Epithelial cell of proximal tubule (primary cell): ENCODE measurements around the gene BABAM2. TPM values are rescaled to one million over a fixed set of nuclear protein-coding genes. Genes with fewer than 3 reads are reported as not detected.

Experiments
- DNase-seq: peaks from one replicate; pipeline ENCODE4 v3.0.0-alpha.2; 2011; ENCODE audit warnings: low read depth
- H3K4me3 ChIP-seq: 2 replicates; pipeline ENCODE4 v1.5.1; 2011; ENCODE audit warnings: low read depth, mild to moderate bottlenecking, low read length
- total RNA-seq: library from RNA; depleted of rRNA; stranded (reverse); fragments of >200 nt; gene quantifications from 2 replicates; pipeline ENCODE4 v1.2.3, GENCODE V29; 2015
- TF ChIP-seq, protein P1 (sequence below): conservative IDR thresholded peaks from 2 replicates; pipeline ENCODE4 v1.5.1; 2012; ENCODE audit warnings: low read depth, mild to moderate bottlenecking, low read length

The BABAM2 gene
- total RNA-seq, 1 donor from 2014 or later: 23.6 TPM

DNA sequence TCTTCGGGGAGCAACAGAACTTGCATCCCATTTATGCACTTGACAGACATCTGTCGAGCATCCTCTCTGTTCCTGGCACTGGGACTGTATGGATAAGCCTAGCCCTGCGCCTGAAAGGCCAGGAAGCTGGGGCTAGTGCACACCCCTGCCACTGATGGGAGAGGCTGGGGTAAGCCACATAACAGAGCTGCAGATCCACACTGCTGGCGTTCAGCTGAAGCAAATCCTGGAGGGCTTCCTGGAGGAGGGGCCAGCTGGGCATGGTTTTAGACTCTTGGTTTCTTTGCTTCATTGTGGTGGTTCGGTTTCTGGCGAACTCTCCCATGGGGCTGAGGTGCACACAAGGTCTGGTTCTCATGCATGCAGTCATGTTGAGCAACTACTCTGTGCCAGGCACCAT, 456.7 kb downstream of the BABAM2 start:
- TF ChIP-seq, protein P1, sequence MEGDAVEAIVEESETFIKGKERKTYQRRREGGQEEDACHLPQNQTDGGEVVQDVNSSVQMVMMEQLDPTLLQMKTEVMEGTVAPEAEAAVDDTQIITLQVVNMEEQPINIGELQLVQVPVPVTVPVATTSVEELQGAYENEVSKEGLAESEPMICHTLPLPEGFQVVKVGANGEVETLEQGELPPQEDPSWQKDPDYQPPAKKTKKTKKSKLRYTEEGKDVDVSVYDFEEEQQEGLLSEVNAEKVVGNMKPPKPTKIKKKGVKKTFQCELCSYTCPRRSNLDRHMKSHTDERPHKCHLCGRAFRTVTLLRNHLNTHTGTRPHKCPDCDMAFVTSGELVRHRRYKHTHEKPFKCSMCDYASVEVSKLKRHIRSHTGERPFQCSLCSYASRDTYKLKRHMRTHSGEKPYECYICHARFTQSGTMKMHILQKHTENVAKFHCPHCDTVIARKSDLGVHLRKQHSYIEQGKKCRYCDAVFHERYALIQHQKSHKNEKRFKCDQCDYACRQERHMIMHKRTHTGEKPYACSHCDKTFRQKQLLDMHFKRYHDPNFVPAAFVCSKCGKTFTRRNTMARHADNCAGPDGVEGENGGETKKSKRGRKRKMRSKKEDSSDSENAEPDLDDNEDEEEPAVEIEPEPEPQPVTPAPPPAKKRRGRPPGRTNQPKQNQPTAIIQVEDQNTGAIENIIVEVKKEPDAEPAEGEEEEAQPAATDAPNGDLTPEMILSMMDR: no peak
- H3K4me3 ChIP-seq: no peak overlapping the region
- DNase-seq: no peak

DNA sequence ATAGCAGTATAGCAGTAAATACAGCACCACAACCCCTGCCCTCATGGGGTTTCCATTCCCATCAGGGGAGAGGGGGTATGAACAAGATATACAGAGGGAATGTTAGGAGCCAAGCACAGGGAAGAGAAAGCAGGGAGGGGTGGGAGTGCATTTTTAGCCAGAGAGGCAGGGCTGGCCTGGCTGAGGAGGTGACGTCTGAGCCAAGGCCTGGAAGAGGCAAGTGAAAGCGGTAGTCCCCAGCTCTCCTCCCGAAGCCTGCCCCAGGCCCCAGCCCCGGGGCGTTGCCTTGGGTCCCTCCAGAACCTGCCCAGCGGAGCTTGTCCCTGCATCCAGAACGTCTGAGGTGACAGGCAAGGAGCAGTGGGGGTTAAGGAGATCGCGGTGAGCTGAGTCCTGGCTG, 457.1 kb downstream of the BABAM2 start:
- no peak for DNase-seq
- no peak overlapping the region for H3K4me3 ChIP-seq
- TF ChIP-seq, protein P1: no peak

DNA sequence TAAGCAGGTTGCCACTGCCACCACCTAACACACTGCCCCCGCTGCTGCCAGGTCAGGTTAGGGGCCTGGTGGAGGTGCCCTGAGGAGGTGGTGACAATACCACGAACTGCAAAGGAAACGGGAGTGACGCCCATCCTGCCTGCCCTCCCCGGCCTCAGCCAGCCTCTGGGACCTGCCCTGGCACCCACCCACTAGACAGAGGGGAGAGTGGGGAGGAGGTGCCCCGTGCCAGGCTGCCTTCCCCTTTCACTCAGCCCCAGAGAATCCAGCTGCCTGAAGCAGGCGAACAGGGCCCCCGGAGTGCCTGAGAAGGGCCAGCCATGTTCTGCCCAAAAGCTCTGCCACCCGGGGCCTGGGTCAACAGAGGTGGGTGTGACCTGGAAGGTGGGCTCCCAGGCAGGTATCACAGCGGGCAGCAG, 457.6 kb downstream of the BABAM2 start:
- TF ChIP-seq, protein P1: no peak
- DNase-seq: no peak
- no peak overlapping the region for H3K4me3 ChIP-seq

DNA sequence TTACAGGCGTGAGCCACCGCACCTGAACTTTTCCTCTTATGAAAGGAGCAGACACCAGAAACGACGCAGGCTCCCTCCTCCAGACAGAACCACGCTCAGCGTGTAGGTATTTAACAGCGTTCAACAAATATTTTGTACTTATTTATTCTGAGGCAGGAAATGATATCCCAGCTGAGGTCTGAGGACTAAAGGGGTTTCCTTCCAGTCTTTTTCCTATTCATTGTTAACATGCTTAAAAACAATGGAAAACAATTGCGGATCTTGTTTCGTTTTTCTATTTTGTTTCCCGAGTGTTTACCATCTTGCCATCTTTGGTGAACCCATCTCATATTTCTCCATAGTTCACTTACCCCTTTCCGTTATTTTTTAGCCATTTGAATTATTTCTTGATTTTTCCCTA, 458.4 kb downstream of the BABAM2 start:
- H3K4me3 ChIP-seq: no peak overlapping the region
- TF ChIP-seq, protein P1: no peak
- DNase-seq: no peak

DNA sequence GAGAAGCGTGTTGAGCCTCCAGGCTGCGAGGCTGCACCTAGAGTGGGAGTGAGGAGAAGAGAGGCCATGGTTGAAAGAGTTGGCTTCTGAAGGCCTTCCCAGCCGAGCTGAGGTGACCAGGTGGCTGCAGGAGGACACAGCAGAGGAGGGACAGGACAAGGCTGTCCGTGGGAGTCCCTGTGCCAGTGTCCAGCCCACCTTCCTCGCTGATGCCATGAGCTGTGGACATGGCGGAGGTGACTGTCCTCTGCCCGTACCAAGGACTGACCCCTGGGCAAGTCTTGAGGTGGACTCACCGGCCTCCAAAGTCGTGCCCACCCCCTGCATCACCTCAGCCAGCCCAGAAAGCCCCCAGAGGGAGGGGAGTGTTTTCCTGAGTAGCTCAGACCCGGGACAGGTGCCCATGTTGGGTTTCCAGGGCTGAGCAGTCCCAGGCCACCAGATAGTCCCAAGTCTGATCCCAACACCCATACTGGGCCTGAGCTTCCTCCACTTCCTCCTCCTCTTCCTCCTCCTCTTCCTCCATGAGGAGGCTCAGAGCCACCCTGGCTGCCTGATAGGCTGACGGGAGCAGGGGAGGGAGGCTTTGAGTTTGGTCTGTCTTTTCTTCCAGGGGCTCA, 459.1 kb downstream of the BABAM2 start:
- H3K4me3 ChIP-seq: no peak overlapping the region
- no peak for DNase-seq
- TF ChIP-seq, protein P1: no peak

DNA sequence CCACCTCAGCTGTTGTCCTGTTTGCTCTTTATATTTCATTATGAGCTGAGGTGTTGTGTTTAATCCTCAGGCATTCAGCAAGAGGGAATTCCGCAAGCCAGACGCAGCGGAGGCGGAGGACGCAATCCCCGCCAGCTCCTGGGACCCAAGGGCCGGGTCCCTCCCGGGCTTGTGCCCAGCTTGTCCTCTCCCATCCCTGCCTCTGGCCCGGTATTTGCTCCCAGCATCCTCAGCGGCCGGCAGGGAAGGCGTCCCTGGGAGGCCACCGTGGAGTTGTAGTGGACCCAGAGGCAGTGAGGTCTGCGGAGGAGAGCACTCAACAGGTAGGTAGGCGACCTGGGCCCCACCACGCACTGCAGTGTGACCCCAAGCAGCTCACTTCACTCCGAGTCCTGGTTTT, 459.7 kb downstream of the BABAM2 start:
- TF ChIP-seq, protein P1: no peak
- DNase-seq: no peak
- no peak overlapping the region for H3K4me3 ChIP-seq

DNA sequence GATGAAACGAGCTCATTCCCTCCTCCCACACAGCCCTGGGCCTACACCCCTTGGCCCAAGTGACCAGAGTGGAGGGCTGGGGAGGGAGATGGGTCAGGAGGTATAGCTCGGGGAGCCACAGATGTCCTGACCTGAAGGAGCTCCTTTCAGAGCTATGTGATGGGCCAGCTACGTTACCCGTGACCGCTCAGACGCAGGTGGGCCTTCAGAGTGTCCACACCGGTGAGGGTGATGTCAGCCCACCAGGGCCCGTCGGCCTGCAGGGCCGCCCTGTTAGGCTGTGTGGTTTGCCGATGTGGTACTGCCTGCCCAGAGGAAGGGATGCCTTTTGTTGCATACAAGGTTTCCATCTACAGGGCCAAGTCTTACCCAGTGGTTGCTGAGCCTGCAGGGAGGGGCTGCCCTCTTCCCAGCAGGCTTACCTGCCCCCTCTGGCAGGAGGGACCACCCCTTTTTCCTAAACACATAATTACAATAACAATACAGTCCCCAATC, 460.3 kb downstream of the BABAM2 start:
- H3K4me3 ChIP-seq: no peak overlapping the region
- TF ChIP-seq, protein P1: no peak
- DNase-seq: no peak
